WTC11 (cell line): ENCODE data around the gene HOXB3. TPM values are rescaled to one million over a fixed set of nuclear protein-coding genes. Genes with fewer than 3 reads are reported as not detected.

Source experiments
- ATAC-seq: fragments of 200-7000 bp; cut with Tn5 transposase; 2 replicates; pipeline ENCODE4 v1.10.0; 2021; ENCODE audit warnings: mild to moderate bottlenecking, moderate library complexity
- CTCF ChIA-PET: fragments of 300-600 bp; sonication (Branson Sonifier 250); formaldehyde crosslinking; loops from one replicate; lab custom pipeline; 2021; ENCODE audit warnings: antibody characterized with exemption; lab: Charles Lee
- POLR2A ChIA-PET: fragments of 350-600 bp; sonication (Branson Sonifier 250); formaldehyde crosslinking; loops from one replicate; lab custom pipeline; 2021; ENCODE audit warnings: antibody characterized with exemption; lab: Charles Lee
- DNase-seq: peaks from one replicate; pipeline ENCODE4 v3.0.0; 2021; ENCODE audit warnings: low spot score
- H3K27ac Mint-ChIP-seq: 2 replicates; pipeline ENCODE4 v1.8.0; 2021; ENCODE audit warnings: mixed read lengths
- H3K27me3 Mint-ChIP-seq: 2 replicates; pipeline ENCODE4 v1.8.0; 2021; ENCODE audit warnings: low read depth, mild to moderate bottlenecking, moderate library complexity, mixed read lengths
- H3K36me3 Mint-ChIP-seq: 2 replicates; pipeline ENCODE4 v1.8.0; 2021; ENCODE audit warnings: mixed read lengths
- H3K4me1 Mint-ChIP-seq: 2 replicates; pipeline ENCODE4 v1.8.0; 2022; ENCODE audit warnings: mixed read lengths
- H3K4me3 Mint-ChIP-seq: 2 replicates; pipeline ENCODE4 v1.8.0; 2021; ENCODE audit warnings: mild to moderate bottlenecking, moderate library complexity, mixed read lengths
- H3K9me3 Mint-ChIP-seq: 2 replicates; pipeline ENCODE4 v1.8.0; 2021; ENCODE audit warnings: mixed read lengths
- ARID4B ChIP-seq: sonication (generic); formaldehyde crosslinking; IDR thresholded peaks from 2 replicates; pipeline ENCODE4 v1.8.0; 2023; ENCODE audit warnings: missing genetic modification reagents, mild to moderate bottlenecking, borderline replicate concordance
- ATF1 ChIP-seq: sonication (generic); formaldehyde crosslinking; IDR thresholded peaks from 2 replicates; pipeline ENCODE4 v1.8.1; 2023; ENCODE audit warnings: mild to moderate bottlenecking, moderate library complexity, missing genetic modification reagents
- CREB1 ChIP-seq: sonication (generic); formaldehyde crosslinking; IDR thresholded peaks from 2 replicates; pipeline ENCODE4 v1.8.0; 2023; ENCODE audit warnings: mild to moderate bottlenecking, missing genetic modification reagents
- CREM ChIP-seq: sonication (generic); formaldehyde crosslinking; IDR thresholded peaks from 2 replicates; pipeline ENCODE4 v1.8.1; 2022; ENCODE audit warnings: mild to moderate bottlenecking, missing genetic modification reagents, moderate library complexity
- ESRRA ChIP-seq: sonication (generic); formaldehyde crosslinking; IDR thresholded peaks from 2 replicates; pipeline ENCODE4 v1.8.1; 2022; ENCODE audit warnings: mild to moderate bottlenecking, missing genetic modification reagents, borderline replicate concordance
- GTF2I ChIP-seq: fragments of 250-450 bp; sonication (Bioruptor Pico); conservative IDR thresholded peaks from 2 replicates; pipeline ENCODE4 v1.4.0; 2021; ENCODE audit warnings: mild to moderate bottlenecking
- RELA ChIP-seq: sonication (generic); formaldehyde crosslinking; IDR thresholded peaks from 2 replicates; pipeline ENCODE4 v1.8.1; 2022; ENCODE audit warnings: missing genetic modification reagents, mild to moderate bottlenecking, borderline replicate concordance
- TEAD1 ChIP-seq: sonication (generic); formaldehyde crosslinking; IDR thresholded peaks from 2 replicates; pipeline ENCODE4 v1.8.0; 2022; ENCODE audit warnings: mild to moderate bottlenecking, missing genetic modification reagents
- ZNF138 ChIP-seq: sonication (generic); formaldehyde crosslinking; conservative IDR thresholded peaks from 2 replicates; pipeline ENCODE4 v1.8.1; 2022; ENCODE audit warnings: mild to moderate bottlenecking, moderate library complexity, missing genetic modification reagents
- ZNF232 ChIP-seq: sonication (generic); formaldehyde crosslinking; IDR thresholded peaks from 2 replicates; pipeline ENCODE4 v1.8.0; 2022; ENCODE audit warnings: mild to moderate bottlenecking, missing genetic modification reagents
- ZNF425 ChIP-seq: fragments of 250-450 bp; sonication (Bioruptor Pico); conservative IDR thresholded peaks from 2 replicates; pipeline ENCODE4 v1.9.0; 2021; ENCODE audit warnings: mild to moderate bottlenecking
- ZNF512 ChIP-seq: sonication (generic); formaldehyde crosslinking; IDR thresholded peaks from 2 replicates; pipeline ENCODE4 v1.8.1; 2022; ENCODE audit warnings: missing genetic modification reagents, borderline replicate concordance
- ZNF532 ChIP-seq: fragments of 250-450 bp; sonication (Bioruptor Pico); IDR thresholded peaks from 2 replicates; pipeline ENCODE4 v1.9.0; 2021; ENCODE audit warnings: mild to moderate bottlenecking, borderline replicate concordance
- ZSCAN18 ChIP-seq: fragments of 250-450 bp; sonication (Bioruptor Pico); IDR thresholded peaks from 2 replicates; pipeline ENCODE4 v2.1.2; 2022; ENCODE audit warnings: mild to moderate bottlenecking, moderate library complexity
- total RNA-seq: library from RNA; stranded (reverse); gene quantifications from 3 replicates; pipeline ENCODE4 v1.2.3, GENCODE V29; 2021
- TF ChIP-seq, protein P1 (sequence below): sonication (generic); formaldehyde crosslinking; IDR thresholded peaks from 2 replicates; pipeline ENCODE4 v1.8.1; 2022; ENCODE audit warnings: mild to moderate bottlenecking, missing genetic modification reagents, moderate library complexity, borderline replicate concordance

The HOXB3 gene
- total RNA-seq, 1 experiment from 2014 or later: 0.09 TPM

GRCh38 chr17:48517478-48517877, 72.6 kb downstream of the HOXB3 start (continued):
- no peak for TF ChIP-seq ESRRA (CRISPR knock-in tag)

DNA sequence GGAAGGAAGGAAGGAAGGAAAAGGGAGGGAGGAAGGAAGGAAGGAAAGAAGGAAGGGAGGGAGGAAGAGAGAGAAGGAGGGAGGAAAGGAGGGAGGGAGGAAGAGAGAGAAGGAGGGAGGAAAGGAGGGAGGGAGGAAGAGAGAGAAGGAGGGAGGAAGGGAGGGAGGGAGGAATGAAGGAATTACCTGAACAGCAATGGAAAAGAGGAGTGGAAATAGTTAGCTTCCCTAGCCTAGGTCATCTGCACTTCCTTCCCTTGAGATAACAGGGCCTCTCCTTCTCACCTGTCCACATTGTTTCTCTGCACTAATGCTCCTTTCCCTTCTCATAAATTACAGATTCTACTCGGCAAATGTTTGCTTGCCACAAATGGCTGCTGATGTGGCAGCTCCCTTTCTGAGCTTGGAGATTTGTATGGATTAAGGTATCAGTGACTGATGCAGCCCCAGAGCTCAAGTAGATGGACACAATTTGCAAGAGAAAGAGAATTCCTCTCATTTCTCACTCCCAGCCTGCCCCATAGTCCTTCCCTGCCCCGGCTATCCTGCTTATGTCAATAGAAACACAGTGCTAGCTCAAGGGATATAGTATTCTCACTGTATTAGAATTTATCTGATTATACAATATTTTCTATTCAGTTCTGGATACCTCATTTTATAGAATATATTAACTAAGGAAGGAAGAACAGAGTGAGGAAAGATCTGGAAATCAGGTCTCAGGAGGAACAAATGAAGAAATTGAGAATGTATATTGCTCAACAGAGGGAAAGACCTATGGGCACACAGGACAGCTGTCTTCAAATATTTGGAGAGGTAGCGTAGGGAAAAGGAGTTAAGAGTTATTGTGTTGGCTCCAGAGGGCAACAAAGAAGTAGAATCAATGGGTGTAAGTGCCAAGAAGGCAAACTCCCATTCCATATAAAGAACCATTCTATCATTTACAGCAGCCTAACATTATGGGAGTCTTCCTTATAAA, 73.8 kb downstream of the HOXB3 start:
- Mint-ChIP-seq H3K27me3 (peaks cover 84% of the 10 kb centered on the region), H3K9me3 (peaks cover 5% of the 10 kb centered on the region), H3K4me1 (peaks cover 57% of the 10 kb centered on the region), H3K36me3 (no peaks in the 10 kb centered on the region), H3K27ac (peak overlapping the region; percentile 48; the same call in 1 of the 2 replicates), H3K4me3 (peak overlapping the region; percentile 10; the same call in 1 of the 2 replicates)
- ATAC-seq (peak; percentile 84), DNase-seq (no peak)
- no peak for TF ChIP-seq ZNF138 (CRISPR knock-in tag)
- no peak for TF ChIP-seq CREM
- peak; percentile 91; the same call in 1 of the 2 replicates for TF ChIP-seq ZNF512 (CRISPR knock-in tag)
- TF ChIP-seq GTF2I (CRISPR knock-in tag): no peak
- TF ChIP-seq ATF1 (CRISPR knock-in tag): no peak
- TF ChIP-seq ZNF232: no peak
- TF ChIP-seq ARID4B (CRISPR knock-in tag): no peak
- TF ChIP-seq ZNF532 (CRISPR knock-in tag): no peak
- TF ChIP-seq RELA (CRISPR knock-in tag): no peak
- POLR2A ChIA-PET: interaction anchor here (0.7 kb wide), 1 partner anchor 193 kb away, joined by 3 read pairs; no protein-coding TSS in a partner anchor
- CTCF ChIA-PET: interaction anchor here (0.5 to 1.9 kb wide), 14 partner anchors 10 to 363 kb away, joined by 3 to 8 read pairs (median 4); partner anchors contain the start of gene HOXB5

GRCh38 chr17:48514477-48514876, 75.6 kb downstream of the HOXB3 start:
- Mint-ChIP-seq H3K9me3 (peaks cover 5% of the 10 kb centered on the region), H3K4me3 (no peak overlapping the region), H3K4me1 (peaks cover 41% of the 10 kb centered on the region), H3K36me3 (no peaks in the 10 kb centered on the region), H3K27me3 (peaks cover 69% of the 10 kb centered on the region), H3K27ac (no peak overlapping the region)
- CTCF ChIA-PET: interaction anchor here (1.0 kb wide), 1 partner anchor 11 kb away, joined by 3 read pairs; no protein-coding TSS in a partner anchor
- no peak for ATAC-seq
- POLR2A ChIA-PET: no interaction called here
- DNase-seq: no peak
- TF ChIP-seq TEAD1 (CRISPR knock-in tag): no peak
- no peak for TF ChIP-seq ZNF232
- no peak for TF ChIP-seq ZSCAN18 (CRISPR knock-in tag)
- no peak for TF ChIP-seq CREB1 (CRISPR knock-in tag)
- TF ChIP-seq, protein P1, sequence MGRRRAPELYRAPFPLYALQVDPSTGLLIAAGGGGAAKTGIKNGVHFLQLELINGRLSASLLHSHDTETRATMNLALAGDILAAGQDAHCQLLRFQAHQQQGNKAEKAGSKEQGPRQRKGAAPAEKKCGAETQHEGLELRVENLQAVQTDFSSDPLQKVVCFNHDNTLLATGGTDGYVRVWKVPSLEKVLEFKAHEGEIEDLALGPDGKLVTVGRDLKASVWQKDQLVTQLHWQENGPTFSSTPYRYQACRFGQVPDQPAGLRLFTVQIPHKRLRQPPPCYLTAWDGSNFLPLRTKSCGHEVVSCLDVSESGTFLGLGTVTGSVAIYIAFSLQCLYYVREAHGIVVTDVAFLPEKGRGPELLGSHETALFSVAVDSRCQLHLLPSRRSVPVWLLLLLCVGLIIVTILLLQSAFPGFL (CRISPR knock-in tag): no peak
- no peak for TF ChIP-seq ZNF425
